ENCODE results near the gene PP2D1.
"Not testable (repeated sequence)": the region's sequence is repeated elsewhere in the genome, so short reads cannot be mapped to it uniquely, and the experiment has no call there.

PP2D1 gene

GRCh38 chr3:20028905-20029331 is 16.9 kb upstream of the PP2D1 start:
- no peak for DNase-seq (ENCODE audit: extremely low spot score)
- no peak for TF ChIP-seq CTCF (IDR thresholded peaks at IDR 0.05; ENCODE audit: control extremely low read depth, extremely low read depth, low read depth, missing control alignments)
- POLR2A ChIA-PET: no interaction called here
- CTCF ChIA-PET: no interaction called here

- DNase-seq (ENCODE audit: extremely low spot score): no peak
- POLR2A ChIA-PET: no interaction called here
- CTCF ChIA-PET: interaction anchor here (1.2 to 1.3 kb wide), 2 partner anchors 14 to 18 kb away, joined by 3 read pairs; no protein-coding TSS in a partner anchor
- TF ChIP-seq CTCF (IDR thresholded peaks at IDR 0.05; ENCODE audit: control extremely low read depth, extremely low read depth, low read depth, missing control alignments): no peak
These were observed 15.1 kb upstream of the PP2D1 start for GRCh38 chr3:20027136-20027535.

GRCh38 chr3:20023623-20024405 is 11.8 kb upstream of the PP2D1 start:
- ChIA-PET CTCF (interaction anchor here (1.0 kb wide), 1 partner anchor 17 kb away, joined by 3 read pairs; no protein-coding TSS in a partner anchor), POLR2A (no interaction called here)
- TF ChIP-seq CTCF (IDR thresholded peaks at IDR 0.05; ENCODE audit: control extremely low read depth, extremely low read depth, low read depth, missing control alignments): no peak
- no peak for DNase-seq (ENCODE audit: extremely low spot score)

GRCh38 chr3:20022954-20023622 is 11.0 kb upstream of the PP2D1 start:
- DNase-seq (ENCODE audit: extremely low spot score): no peak
- TF ChIP-seq CTCF (IDR thresholded peaks at IDR 0.05; ENCODE audit: control extremely low read depth, extremely low read depth, low read depth, missing control alignments): no peak
- ChIA-PET CTCF (interaction anchor here (1.0 kb wide), 1 partner anchor 17 kb away, joined by 3 read pairs; no protein-coding TSS in a partner anchor), POLR2A (no interaction called here)

- CTCF ChIA-PET; POLR2A ChIA-PET; DNase-seq (ENCODE audit: extremely low spot score): not testable (repeated sequence)
These were observed 4.0 kb upstream of the PP2D1 start for GRCh38 chr3:20016076-20016475.

- no peak for DNase-seq (ENCODE audit: extremely low spot score)
- no peak for TF ChIP-seq CTCF (IDR thresholded peaks at IDR 0.05; ENCODE audit: control extremely low read depth, extremely low read depth, low read depth, missing control alignments)
- ChIA-PET CTCF (no interaction called here), POLR2A (no interaction called here)
These were observed 3.5 kb upstream of the PP2D1 start for GRCh38 chr3:20015525-20015924.

- TF ChIP-seq CTCF (IDR thresholded peaks at IDR 0.05; ENCODE audit: control extremely low read depth, extremely low read depth, low read depth, missing control alignments): no peak
- POLR2A ChIA-PET: no interaction called here
- CTCF ChIA-PET: interaction anchor here (0.8 kb wide), 1 partner anchor 14 kb away, joined by 3 read pairs; no protein-coding TSS in a partner anchor
- DNase-seq (ENCODE audit: extremely low spot score): no peak
These were observed 1.3 kb upstream of the PP2D1 start for GRCh38 chr3:20013396-20013795.
